GM12878 (cell line): ENCODE measurements around the gene EMILIN3.

Source experiments
- BCL11A ChIP-seq: IDR thresholded peaks from 2 replicates; pipeline ENCODE4 v1.6.1; 2011; ENCODE audit warnings: low read depth, low read length
- DPF2 ChIP-seq: fragments of 450-650 bp; IDR thresholded peaks from 2 replicates; pipeline ENCODE4 v1.6.1; 2017; ENCODE audit warnings: mild to moderate bottlenecking
- EZH2 ChIP-seq: IDR thresholded peaks from 2 replicates; pipeline ENCODE4 v1.6.1; 2012; ENCODE audit warnings: low read depth, mild to moderate bottlenecking, control low read depth, inconsistent platforms, low read length, borderline replicate concordance; ENCODE audit not compliant: control insufficient read depth
- HCFC1 ChIP-seq: fragments of 150-350 bp; IDR thresholded peaks from 2 replicates; pipeline ENCODE4 v1.6.1; 2014; ENCODE audit warnings: low read length
- JUNB ChIP-seq: IDR thresholded peaks from 2 replicates; pipeline ENCODE4 v1.6.1; 2016; ENCODE audit warnings: antibody characterized with exemption, mild to moderate bottlenecking
- POU2F2 ChIP-seq: IDR thresholded peaks from 3 replicates; pipeline ENCODE4 v1.6.1; 2011; ENCODE audit warnings: low read depth, mild to moderate bottlenecking, low read length, borderline replicate concordance
- SP1 ChIP-seq: IDR thresholded peaks from one replicate; pipeline ENCODE4 v1.6.1; 2011; ENCODE audit warnings: low read depth, low read length
- YY1 ChIP-seq: IDR thresholded peaks from 2 replicates; pipeline ENCODE4 v1.6.1; 2011; ENCODE audit warnings: low read depth, mild to moderate bottlenecking, low read length
- TF ChIP-seq, protein P1 (sequence below): IDR thresholded peaks from 2 replicates; pipeline ENCODE4 v1.6.1; 2012; ENCODE audit warnings: low read depth, low read length, improper control_type of control experiment
- TF ChIP-seq, protein P2 (sequence below), 3 experiments: IDR thresholded peaks in 2 of 3; conservative IDR thresholded peaks in 1 of 3; 2 replicates each; pipeline ENCODE4 v1.5.1; 2011; ENCODE audit warnings: low read depth in 3 of 3, low read length in 3 of 3, mild to moderate bottlenecking in 3 of 3, control low read depth in 2 of 3, moderate library complexity in 2 of 3, inconsistent platforms in 1 of 3, mixed read lengths in 1 of 3; ENCODE audit not compliant: control insufficient read depth in 2 of 3, insufficient read depth in 1 of 3; ENCODE audit errors: extremely low read depth in 1 of 3
- TF ChIP-seq, protein P3 (sequence below): IDR thresholded peaks from 2 replicates; pipeline ENCODE4 v1.6.1; 2011; ENCODE audit warnings: borderline replicate concordance, low read depth, mild to moderate bottlenecking, moderate library complexity, mixed read lengths, low read length; ENCODE audit not compliant: insufficient read depth; ENCODE audit errors: extremely low read length

DNA sequence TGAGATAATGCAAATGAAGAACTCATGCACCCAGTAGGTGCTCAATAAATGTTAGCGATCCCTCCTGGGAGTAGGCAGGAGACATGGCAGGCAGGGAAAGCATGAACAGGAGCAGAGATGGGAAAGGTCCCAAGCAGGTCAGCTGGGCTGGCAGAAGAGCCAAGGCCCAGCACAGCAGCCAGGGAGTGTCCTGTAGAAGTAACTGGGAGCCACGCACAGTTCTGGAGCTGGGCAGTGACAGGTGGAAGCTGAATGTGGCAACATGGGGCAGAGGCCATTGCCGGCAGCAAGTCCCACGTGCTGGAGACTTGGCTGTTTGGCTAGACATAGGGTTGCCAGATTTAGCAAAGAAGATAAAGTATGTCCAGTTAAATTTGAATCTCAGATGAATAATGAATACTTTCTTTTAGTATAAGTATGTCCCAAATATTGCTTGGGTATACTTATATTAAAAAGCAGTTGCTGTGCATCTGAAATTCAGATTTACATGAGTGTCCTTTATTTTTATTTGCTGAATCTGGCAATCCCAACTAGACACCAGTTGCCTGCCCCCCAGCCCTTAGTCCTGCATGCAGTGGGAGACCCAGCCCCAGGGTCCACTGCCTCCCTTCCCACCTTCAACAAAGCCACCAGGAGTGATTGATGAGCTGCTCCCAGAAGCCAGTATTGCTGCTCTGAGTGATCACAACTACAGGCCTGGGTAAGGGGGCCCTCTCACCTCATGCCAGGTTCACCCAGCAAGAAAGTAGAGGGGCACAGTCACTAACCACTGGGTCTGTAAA is 29.7 kb downstream of the EMILIN3 start:
- TF ChIP-seq JUNB: no peak
- TF ChIP-seq YY1: no peak
- TF ChIP-seq, protein P1, sequence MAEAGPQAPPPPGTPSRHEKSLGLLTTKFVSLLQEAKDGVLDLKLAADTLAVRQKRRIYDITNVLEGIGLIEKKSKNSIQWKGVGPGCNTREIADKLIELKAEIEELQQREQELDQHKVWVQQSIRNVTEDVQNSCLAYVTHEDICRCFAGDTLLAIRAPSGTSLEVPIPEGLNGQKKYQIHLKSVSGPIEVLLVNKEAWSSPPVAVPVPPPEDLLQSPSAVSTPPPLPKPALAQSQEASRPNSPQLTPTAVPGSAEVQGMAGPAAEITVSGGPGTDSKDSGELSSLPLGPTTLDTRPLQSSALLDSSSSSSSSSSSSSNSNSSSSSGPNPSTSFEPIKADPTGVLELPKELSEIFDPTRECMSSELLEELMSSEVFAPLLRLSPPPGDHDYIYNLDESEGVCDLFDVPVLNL: no peak
- TF ChIP-seq SP1: no peak
- TF ChIP-seq BCL11A: no peak
- TF ChIP-seq, protein P2, sequence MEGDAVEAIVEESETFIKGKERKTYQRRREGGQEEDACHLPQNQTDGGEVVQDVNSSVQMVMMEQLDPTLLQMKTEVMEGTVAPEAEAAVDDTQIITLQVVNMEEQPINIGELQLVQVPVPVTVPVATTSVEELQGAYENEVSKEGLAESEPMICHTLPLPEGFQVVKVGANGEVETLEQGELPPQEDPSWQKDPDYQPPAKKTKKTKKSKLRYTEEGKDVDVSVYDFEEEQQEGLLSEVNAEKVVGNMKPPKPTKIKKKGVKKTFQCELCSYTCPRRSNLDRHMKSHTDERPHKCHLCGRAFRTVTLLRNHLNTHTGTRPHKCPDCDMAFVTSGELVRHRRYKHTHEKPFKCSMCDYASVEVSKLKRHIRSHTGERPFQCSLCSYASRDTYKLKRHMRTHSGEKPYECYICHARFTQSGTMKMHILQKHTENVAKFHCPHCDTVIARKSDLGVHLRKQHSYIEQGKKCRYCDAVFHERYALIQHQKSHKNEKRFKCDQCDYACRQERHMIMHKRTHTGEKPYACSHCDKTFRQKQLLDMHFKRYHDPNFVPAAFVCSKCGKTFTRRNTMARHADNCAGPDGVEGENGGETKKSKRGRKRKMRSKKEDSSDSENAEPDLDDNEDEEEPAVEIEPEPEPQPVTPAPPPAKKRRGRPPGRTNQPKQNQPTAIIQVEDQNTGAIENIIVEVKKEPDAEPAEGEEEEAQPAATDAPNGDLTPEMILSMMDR (IDR thresholded peaks at IDR 0.05 in 2 of 3, conservative IDR thresholded peaks at IDR 0.05 in 1 of 3; ENCODE audit: control insufficient read depth in 2 of 3, extremely low read depth in 1 of 3, insufficient read depth in 1 of 3, low read depth in 3 of 3, low read length in 3 of 3): no peak
- TF ChIP-seq POU2F2: no peak
- TF ChIP-seq, protein P3, sequence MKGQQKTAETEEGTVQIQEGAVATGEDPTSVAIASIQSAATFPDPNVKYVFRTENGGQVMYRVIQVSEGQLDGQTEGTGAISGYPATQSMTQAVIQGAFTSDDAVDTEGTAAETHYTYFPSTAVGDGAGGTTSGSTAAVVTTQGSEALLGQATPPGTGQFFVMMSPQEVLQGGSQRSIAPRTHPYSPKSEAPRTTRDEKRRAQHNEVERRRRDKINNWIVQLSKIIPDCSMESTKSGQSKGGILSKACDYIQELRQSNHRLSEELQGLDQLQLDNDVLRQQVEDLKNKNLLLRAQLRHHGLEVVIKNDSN: no peak
- TF ChIP-seq EZH2: no peak
- TF ChIP-seq HCFC1: no peak
- no peak for TF ChIP-seq DPF2
